KOPT-K1 (cell line): Measurements from ENCODE around the gene RNASE2.
"Not testable (repeated sequence)": the region's sequence is repeated elsewhere in the genome, so short reads cannot be mapped to it uniquely, and the experiment has no call there.

Experiments
- H3K27ac ChIP-seq: fragments of 200-600 bp; sonication (generic); 2 replicates; pipeline ENCODE4 v1.5.1; 2016; ENCODE audit warnings: antibody characterized with exemption, mild to moderate bottlenecking, low read depth, low read length; ENCODE audit not compliant: poor library complexity, severe bottlenecking
- H3K36me3 ChIP-seq: fragments of 200-600 bp; sonication (generic); 2 replicates; pipeline ENCODE4 v1.5.1; 2017; ENCODE audit warnings: antibody characterized with exemption, mild to moderate bottlenecking, low read length, moderate library complexity; ENCODE audit not compliant: insufficient read depth
- H3K9me3 ChIP-seq: fragments of 200-600 bp; sonication (generic); 2 replicates; pipeline ENCODE4 v1.5.1; 2017; ENCODE audit warnings: antibody characterized with exemption, low read length, mild to moderate bottlenecking; ENCODE audit not compliant: insufficient read depth, poor library complexity, severe bottlenecking

RNASE2 gene

GRCh38 chr14:20970983-20971704 lies 15.9 kb downstream of the RNASE2 start:
- no peaks in the 10 kb centered on the region for H3K9me3 ChIP-seq
- H3K36me3 ChIP-seq, result no peaks in the 10 kb centered on the region
- H3K27ac ChIP-seq, result peak overlapping the region; percentile 40

GRCh38 chr14:20971705-20972021 lies 16.4 kb downstream of the RNASE2 start:
- no peaks in the 10 kb centered on the region for H3K9me3 ChIP-seq
- H3K27ac ChIP-seq, result no peak overlapping the region
- no peaks in the 10 kb centered on the region for H3K36me3 ChIP-seq

- no peak overlapping the region for H3K27ac ChIP-seq
These were observed 18.2 kb downstream of the RNASE2 start for GRCh38 chr14:20973501-20973900.

GRCh38 chr14:20976291-20976690 lies 21.0 kb downstream of the RNASE2 start:
- Histone ChIP-seq H3K9me3 (no peaks in the 10 kb centered on the region), H3K36me3 (no peaks in the 10 kb centered on the region), H3K27ac (no peak overlapping the region)

More at GRCh38 chr14:20973501-20973900, 18.2 kb downstream of the RNASE2 start:
- H3K9me3 ChIP-seq, result no peaks in the 10 kb centered on the region
- H3K36me3 ChIP-seq, result no peaks in the 10 kb centered on the region

- no peaks in the 10 kb centered on the region for H3K9me3 ChIP-seq
- H3K27ac ChIP-seq, result no peak overlapping the region
- H3K36me3 ChIP-seq, result no peaks in the 10 kb centered on the region
These were observed 23.4 kb downstream of the RNASE2 start for GRCh38 chr14:20978687-20979086.

- no peaks in the 10 kb centered on the region for H3K9me3 ChIP-seq
These were observed 25.6 kb downstream of the RNASE2 start for GRCh38 chr14:20980906-20981305.

GRCh38 chr14:20982646-20983369 lies 27.5 kb downstream of the RNASE2 start:
- Histone ChIP-seq H3K27ac (no peak overlapping the region), H3K9me3 (no peaks in the 10 kb centered on the region), H3K36me3 (no peaks in the 10 kb centered on the region)

More at GRCh38 chr14:20980906-20981305, 25.6 kb downstream of the RNASE2 start:
- H3K27ac ChIP-seq, result no peak overlapping the region
- no peaks in the 10 kb centered on the region for H3K36me3 ChIP-seq

- not testable (repeated sequence) for H3K9me3 ChIP-seq, H3K27ac ChIP-seq, H3K36me3 ChIP-seq
These were observed 30.4 kb downstream of the RNASE2 start for GRCh38 chr14:20985650-20986049.

GRCh38 chr14:20986811-20987210 lies 31.5 kb downstream of the RNASE2 start:
- no peaks in the 10 kb centered on the region for H3K9me3 ChIP-seq
- H3K27ac ChIP-seq, result no peak overlapping the region
- H3K36me3 ChIP-seq, result peaks cover 5% of the 10 kb centered on the region

GRCh38 chr14:20988717-20989470 lies 33.6 kb downstream of the RNASE2 start:
- peaks cover 26% of the 10 kb centered on the region for H3K36me3 ChIP-seq
- no peaks in the 10 kb centered on the region for H3K9me3 ChIP-seq
- peak overlapping the region; percentile 47 for H3K27ac ChIP-seq

- Histone ChIP-seq H3K27ac (peak overlapping the region; percentile 76), H3K36me3 (peaks cover 31% of the 10 kb centered on the region), H3K9me3 (no peaks in the 10 kb centered on the region)
These were observed 34.1 kb downstream of the RNASE2 start for GRCh38 chr14:20989471-20989786.

GRCh38 chr14:20989787-20990600 lies 34.7 kb downstream of the RNASE2 start, which contains the start of gene METTL17:
METTL17 (plus strand) TSS chr14:20989980; CDS start chr14:20990003, 23 bp downstream.
- H3K9me3 ChIP-seq, result no peaks in the 10 kb centered on the region
- peak within 1 kb of the TSS; percentile 76 for H3K27ac ChIP-seq
- H3K36me3 ChIP-seq, result peaks cover 37% of the 10 kb centered on the region

- Histone ChIP-seq H3K9me3 (no peaks in the 10 kb centered on the region), H3K36me3 (peaks cover 58% of the 10 kb centered on the region), H3K27ac (no peak overlapping the region)
These were observed 41.2 kb downstream of the RNASE2 start for GRCh38 chr14:20996521-20996920.

GRCh38 chr14:20997115-20997514 lies 41.8 kb downstream of the RNASE2 start:
- peaks cover 53% of the 10 kb centered on the region for H3K36me3 ChIP-seq

GRCh38 chr14:20997564-20997963 lies 42.3 kb downstream of the RNASE2 start:
- no peak overlapping the region for H3K27ac ChIP-seq
- no peaks in the 10 kb centered on the region for H3K9me3 ChIP-seq
- peaks cover 48% of the 10 kb centered on the region for H3K36me3 ChIP-seq

More at GRCh38 chr14:20997115-20997514, 41.8 kb downstream of the RNASE2 start:
- no peaks in the 10 kb centered on the region for H3K9me3 ChIP-seq
- H3K27ac ChIP-seq, result no peak overlapping the region
